Activated T-helper 9 cell treated with anti-CD3 and anti-CD28 coated beads, Interleukin-2, amount 50 U/mL, for 16 hours (primary cell): ENCODE data around the gene SMAD3.

ENCODE experiments used
- DNase-seq: peaks from one replicate; pipeline ENCODE4 v3.0.0-alpha.2; 2020; ENCODE audit warnings: low read depth

SMAD3 gene

GRCh38 chr15:67240235-67241131, 175.1 kb downstream of the SMAD3 start:
- DNase-seq, result no peak

- no peak for DNase-seq
Observed at GRCh38 chr15:67241132-67241855, 175.9 kb downstream of the SMAD3 start.

DNA sequence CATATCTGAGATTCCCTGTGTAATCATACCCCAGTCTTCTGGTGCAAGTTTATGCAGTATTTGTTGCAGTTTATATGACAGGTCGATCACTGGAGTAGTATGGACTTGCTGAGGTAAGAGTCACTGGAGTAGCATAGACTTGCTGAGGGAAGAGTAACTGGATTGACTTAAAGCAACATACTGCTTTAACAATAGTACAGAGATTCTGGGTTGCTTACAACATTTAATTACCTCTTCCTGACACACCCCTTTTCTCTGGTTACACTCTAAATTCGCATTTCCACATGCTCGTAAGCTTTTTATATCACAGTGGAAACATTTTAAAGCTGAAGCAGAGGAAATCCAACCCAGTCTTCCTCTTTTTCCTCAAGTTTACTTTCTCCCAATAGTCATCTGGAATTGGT, 177.3 kb downstream of the SMAD3 start:
- no peak for DNase-seq
